GM21786 (cell line): ENCODE measurements around the gene STAT3.
"Not testable (repeated sequence)": the region's sequence is repeated elsewhere in the genome, so short reads cannot be mapped to it uniquely, and the experiment has no call there.

Experiments
- ATAC-seq: cut with Tn5 transposase; IDR thresholded peaks from one replicate; pipeline ENCODE4 v1.9.1; 2021; ENCODE audit not compliant: unreplicated experiment

STAT3 gene

DNA sequence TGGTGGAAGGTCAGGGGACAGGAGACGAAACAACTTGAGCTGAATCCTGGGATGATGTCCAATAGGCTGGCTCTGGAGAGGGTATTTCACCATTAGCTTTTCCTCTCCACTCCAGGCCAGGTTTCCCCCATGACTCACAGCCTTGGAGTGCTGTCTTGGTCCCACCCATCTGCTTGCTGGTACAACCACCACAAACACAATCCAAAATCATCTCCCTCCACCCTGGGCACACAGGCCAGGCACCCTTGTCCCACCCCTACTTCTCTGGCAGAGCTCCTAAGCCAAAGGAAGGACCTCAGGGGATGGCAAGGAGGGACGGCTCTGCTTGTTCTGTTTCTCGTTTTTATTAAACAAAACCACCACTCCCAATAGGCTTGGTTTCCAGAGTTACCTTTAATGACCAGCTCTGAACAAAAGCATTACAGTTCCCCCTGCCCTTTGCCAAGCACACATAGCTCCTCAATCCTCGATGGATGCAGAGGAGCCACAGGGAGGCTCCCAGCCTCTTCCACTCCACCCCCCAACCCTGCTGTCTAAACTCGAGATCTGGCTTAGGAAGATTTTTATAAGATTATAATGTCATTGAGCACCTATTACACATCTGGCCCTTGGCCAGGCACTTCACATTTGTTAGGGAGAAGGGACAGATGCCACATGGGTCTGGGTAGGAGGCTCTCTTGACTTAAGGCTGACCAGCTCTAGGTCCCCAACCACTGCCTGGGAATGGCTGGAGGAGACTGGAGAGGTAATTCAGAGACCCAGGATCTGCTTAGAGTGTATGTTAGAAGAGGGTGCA lies 21.5 kb upstream of the STAT3 start:
- ATAC-seq: no peak

DNA sequence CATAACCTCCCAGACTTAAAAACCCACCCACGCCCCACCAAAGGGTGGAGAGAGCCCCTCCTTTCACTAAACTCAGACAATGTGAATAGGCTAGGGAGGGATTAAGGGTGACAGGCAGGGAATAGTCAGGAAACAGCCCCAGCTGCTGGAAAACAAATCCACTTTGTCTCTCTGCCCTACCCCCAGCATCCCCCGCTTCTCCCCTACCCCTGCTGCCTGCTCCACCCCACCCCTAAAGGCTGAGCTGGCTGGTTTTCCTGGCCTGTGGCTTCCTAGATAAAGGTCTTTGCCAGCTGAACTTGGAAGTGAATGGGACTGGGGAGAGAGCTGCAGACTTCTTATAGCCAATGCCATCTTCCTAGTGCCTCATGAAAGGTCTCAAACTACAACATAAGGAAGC lies 19.8 kb upstream of the STAT3 start:
- ATAC-seq: no peak

DNA sequence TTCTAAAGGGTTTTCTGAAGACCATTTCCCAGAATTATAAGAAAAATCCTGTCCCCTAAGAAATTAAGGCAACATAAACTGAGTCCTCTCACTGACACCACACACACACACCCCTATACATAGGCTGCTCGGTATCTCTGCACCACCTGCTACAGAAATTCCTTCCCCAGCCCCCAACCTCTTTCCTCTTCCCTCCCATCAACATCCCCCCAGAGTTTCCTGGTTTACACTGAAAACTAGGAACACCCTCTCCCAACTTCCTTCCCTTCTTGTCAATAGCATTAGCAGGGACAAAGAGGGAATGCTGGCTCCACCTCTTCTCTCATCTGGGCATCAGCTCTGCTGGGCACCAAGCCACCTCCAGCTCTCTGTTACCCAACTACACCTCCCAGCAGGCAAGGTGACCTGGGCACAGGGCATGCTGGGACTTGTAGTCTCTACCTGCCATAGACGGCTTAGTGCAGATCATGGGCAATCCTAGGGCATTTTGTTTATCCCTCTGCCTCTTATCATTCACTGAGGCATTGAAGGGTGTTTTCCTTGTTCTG lies 19.1 kb upstream of the STAT3 start:
- ATAC-seq: no peak

DNA sequence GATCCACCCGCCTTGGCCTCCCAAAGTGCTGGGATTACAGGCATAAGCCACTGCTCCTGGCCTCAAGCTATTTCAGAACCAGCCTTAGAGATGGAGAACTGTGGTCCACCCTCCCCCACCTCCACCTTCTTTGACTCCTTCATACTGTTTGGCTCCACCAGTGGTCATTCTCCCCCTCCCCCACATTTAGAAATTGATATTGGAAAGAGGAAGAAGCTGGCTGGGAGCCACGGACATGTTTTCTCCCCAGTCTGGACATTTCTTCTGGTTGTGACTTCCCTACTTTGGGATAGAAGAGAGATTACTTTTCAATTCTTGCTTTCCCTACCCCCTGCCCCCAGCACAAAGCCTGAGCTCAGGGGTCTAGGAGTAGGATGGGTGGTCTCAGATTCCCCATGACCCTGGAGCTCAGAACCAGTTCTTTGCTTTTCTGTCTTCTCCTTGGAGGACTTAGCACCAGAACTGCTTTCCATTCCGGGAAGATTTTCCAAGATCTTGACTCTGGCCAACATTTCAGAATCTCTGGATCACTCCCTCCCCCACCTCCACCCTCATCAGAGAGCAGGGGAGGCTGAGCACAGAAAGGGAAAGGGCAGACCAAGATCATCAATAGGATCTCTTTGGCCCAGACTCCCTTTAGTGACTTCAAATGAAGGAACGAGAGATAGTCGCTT lies 18.5 kb upstream of the STAT3 start:
- ATAC-seq: no peak

DNA sequence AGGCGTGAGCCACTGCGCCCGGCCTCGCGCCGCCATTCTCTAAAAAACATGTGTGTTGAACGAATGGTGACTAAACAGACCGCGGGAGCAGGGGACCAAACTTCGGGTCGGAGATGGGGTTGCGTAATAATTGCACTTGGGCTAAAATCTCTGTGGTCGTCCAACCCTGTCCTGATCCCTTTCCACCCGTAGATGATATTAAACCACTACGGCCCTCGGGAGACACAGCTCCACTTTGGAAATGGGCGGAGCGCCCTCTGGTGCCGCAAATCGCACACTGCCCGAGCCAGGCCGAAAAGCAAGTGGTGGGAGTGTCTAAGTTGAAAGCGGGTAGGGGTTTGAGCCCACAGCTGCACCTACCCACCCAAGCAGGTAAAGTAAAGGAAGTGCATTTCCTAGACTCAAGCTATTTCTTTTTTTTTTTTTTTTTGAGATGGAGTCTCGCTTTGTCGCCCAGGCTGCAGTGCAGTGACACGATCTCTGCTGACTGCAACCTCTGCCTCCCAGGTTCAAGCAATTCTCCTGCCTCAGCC lies 17.8 kb upstream of the STAT3 start:
- ATAC-seq: no peak

DNA sequence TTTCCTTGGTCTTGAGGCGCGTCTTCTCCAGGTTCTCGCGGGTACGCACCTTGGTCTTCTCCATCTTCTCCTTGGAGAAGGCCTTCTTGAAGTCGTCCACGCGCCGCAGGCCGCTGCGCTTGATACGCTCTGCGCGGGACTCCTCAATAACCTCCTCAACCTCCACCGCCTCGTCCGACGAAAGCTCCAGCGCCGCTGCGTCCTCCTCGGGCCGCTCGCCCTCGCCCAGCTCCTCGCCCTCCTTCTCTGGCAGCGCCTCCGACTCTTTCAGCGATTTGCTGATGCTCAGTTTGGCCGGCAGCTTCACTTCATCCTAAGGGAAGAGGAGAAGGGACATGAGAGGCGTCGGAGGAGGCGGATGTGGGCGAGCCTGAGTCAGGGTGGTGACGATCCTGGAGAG lies 16.8 kb upstream of the STAT3 start:
- ATAC-seq: no peak

DNA sequence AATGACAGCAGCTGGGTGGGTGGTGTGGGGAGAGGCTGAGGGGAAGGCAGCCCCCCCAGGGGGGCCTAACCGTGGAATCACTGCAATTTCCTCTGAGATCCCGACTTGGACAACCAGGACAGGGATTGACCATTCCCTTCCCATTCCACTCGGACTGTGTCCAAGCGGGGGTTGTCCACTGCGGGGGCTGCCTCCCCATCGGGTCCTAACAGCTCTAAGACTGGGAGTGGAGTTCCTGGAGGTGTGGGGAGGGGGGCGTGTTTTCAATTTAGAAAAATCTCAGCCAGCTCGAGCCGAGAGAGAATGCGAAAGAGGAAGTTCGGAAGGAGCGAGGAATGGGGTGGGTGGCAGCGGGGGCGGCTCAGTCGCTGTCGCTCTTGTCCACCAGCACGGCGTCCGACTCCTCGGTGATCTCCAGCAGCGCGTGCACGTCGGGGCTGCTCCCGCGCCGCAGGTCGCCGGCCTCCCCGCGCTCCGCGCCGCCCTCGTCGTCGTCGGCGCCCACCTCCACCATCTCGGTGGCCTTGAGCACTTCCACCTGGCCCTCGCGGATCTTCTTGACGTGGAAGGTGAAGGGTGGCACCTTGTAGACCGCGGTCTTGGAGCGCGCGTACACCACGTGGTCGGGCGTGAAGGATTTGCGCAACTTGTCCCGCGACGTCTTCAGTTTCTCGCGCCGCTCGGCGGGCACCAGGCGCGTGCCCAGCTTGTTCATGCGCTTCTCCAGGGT lies 16.2 kb upstream of the STAT3 start:
- ATAC-seq: no peak

DNA sequence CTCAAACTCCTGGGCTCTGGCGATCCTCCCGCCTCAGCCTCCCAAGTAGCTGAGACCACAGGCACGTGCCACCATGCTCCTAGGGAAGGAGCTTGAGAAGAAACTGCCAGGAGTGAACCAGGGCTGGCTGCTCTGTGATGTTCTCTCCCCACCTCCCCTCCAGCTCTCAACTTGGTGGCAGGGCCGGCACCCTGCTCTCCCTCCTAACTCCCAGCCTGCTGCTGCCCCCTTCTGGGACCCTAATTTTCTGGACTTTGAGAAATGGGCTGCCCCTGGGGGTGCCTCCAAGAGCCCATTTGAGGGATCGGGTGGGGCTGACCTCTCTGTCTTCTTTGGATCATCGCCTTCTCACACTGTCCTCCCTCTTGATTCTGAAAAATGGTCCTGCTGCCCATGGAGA lies 14.9 kb upstream of the STAT3 start:
- no peak for ATAC-seq

DNA sequence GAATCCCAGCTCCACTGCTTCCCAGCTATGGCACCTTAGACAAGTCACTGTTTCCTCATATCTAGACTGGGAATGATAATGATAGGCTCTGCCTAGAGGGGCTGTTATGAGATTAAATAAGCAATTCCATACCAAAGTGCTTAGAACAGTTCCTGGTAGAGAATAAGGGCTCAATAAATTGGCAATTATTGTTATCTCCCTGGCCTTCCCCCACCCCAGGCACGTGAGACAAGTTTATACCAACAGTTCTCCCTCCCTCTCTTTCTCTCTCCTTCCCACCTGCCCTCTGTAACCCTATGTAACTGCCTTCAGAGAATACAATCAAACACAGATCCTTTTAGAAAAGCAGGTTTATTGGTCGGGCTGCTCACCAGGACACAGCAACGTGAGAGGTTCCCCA lies 13.9 kb upstream of the STAT3 start:
- ATAC-seq: no peak

DNA sequence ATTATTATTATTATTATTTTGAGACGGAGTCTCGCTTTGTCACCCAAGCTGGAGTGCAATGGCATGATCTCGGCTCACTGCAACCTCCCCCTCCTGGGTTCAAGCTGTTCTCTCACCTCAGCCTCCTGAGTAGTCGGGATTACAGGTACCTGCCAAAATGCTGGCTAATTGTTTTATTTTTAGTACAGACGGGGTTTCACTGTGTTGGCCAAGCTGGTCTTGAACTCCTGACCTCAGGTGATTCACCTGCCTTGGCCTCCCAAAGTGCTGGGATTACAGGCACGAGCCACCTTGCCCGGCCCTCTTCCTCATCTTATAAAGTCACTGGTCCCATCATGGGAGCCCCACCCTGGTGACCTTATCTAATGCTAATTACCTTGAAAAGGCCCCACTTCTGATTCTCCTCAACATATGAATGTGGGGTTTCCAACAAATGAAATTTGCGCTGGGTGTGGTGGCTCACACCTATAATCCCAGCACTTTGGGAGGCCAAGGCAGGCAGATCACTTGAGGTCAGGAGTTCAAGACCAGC lies 12.7 kb upstream of the STAT3 start:
- not testable (repeated sequence) for ATAC-seq

DNA sequence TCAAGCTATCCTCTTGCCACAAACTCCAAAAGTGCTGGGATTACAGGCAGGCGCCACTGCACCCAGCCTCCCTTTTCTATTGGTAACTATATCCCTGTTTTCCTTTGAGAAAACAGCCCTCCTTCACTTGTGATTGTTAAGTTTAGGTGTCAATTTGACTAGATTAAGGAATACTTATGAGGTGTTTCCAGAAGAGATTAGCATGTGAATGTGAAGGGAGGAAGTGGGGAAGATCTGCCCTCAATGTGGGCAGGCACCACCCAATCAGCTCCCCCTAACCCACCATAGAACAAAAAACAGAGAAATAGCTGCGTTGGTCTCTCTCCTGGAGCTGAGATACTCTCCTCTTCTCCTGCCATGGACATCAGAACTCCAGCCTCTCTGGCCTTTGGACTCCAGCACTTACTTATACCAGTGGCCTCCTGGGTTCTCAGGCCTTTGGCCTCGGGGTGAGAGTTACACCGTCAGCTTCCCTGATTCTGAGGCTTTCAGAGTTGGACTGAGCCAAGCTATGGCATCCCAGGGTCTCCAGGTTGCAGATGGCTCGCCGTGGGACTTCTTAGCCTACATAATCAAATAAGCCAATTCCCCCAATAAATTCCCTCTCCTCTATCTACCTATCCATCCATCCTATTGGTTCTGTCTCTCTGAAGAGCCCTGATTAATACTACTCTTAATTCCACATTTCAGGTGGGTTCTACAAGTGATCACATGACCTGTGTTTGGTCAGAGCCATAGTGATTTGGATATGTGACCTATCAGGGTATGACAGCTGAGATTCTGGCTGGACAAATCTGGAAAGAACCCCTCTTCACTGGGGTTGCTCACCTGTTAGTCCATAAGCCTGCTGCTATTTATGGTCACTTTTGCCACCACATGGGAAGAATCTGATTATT lies 12.0 kb upstream of the STAT3 start:
- no peak for ATAC-seq

DNA sequence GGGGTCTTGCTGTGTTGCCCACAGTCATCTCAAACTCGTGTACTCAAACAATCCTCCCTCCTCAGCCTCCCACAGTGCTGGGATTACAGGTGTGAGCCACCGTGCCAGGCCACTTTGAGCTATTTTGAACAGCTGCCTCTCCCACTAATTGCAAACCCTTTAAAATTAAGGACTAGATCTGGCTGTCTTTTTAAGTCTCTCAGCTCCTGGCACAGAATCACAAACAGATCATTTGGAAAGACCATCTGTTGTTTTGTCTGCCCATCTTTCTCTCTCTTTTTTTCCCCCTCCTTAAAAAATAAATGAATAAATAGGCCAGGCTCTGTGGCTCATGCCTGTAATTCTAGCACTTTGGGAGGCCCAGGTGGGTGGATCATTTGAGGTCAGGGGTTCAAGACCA lies 10.9 kb upstream of the STAT3 start:
- no peak for ATAC-seq

DNA sequence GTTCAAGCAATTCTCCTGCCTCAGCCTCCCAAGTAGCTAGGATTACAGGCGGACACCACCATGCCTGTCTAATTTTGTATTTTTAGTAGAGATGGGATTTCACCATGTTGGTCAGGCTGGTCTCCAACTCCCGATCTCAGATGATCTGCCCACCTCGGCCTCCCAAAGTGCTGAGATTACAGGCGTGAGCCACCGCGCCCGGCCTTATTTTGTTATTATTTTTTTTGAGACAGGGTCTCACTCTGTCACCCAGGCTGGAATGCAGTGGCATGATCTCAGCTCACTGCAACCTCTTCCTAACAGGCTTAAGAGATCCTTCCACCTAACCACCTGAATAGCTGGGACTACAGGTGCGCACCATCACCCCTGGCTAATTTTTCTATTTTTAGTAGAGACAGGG lies 7.4 kb upstream of the STAT3 start:
- not testable (repeated sequence) for ATAC-seq

DNA sequence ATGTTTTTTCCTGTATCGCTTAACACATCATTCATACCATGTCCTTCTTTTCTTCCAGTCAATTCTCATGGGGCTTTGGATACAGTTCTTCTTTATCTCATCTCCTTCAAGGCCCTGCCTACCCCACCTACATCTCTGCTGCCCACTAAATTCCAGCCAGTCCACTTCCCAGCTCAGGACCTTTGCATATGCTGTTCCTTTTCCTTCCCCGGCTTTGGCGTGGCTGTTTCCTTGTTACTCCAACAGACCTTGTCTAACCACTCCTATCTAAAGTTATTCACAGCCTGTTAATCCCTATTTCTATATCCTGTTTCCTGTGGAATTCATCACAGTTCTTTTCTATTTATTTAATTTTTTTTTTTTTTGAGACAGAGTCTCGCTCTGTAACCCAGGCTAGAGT lies 6.6 kb upstream of the STAT3 start:
- ATAC-seq: no peak

DNA sequence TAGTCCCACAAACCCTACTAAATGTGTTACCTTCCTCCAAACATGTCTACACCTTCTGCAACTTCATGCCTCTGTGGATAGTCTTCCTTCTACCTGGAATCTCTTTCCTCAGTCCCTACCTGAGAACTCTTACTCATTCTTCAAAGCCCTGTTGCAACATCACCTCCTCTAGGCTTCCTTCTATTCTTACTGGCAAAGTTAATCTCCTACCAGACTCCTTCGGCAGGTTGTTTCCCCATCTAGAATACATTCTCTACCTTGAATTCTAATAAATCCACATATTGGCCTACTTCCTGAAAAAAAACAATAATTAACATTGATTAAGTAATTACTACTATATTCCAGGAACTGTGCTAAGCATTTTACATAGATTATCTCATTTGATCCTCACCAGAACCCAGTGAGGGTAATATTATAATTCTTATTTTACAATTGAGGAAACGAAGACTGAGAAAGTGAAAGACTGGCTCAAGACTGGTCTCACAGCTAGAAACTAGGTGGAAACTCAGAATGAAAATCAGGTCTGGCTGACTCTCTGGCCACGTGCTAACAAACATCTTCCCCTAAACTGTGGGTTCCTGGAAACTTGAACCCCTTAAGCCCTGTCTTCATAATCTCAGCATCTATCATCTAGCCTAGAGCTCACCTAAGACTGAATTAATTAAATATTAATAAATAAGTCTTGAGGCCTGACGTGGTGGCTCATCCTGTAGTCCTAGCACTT lies 4.6 kb upstream of the STAT3 start:
- no peak for ATAC-seq

DNA sequence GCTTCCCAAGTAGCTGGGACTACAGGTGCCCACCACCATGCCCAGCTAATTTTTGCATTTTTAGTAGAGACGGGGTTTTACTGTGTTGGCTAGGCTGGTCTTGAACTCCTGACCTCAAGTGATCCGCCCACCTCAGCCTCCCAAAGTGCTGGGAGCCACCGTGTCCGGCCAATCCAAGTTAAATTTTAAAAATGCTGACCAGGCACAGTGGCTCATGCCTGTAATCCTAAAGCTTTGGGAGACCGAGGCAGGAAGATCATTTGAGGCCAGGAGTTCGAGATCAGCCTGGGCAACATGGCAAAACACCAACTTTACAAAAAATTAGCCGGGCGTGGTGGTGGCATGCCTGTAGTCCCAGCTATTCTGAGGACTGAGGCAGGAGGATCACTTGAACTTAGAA lies 3.2 kb upstream of the STAT3 start:
- ATAC-seq: not testable (repeated sequence)

DNA sequence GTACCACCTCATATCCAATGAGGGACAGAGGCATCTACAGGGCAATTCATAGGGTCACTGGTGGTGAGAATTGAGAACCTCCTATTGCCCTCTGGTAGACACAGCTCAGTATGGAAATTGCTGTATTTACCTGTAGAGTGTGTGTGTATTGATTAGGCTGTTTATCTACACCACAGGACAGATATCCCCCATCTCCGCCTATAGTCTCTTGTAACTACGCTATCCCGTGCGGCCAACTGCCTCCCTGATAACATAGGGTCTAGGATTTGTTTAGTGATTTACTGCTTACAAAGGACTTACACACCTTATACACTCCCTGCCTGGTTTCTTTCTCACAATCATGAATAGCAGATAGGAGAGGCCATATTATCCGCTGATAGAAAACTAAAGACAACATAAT lies 1.7 kb upstream of the STAT3 start:
- ATAC-seq: no peak

DNA sequence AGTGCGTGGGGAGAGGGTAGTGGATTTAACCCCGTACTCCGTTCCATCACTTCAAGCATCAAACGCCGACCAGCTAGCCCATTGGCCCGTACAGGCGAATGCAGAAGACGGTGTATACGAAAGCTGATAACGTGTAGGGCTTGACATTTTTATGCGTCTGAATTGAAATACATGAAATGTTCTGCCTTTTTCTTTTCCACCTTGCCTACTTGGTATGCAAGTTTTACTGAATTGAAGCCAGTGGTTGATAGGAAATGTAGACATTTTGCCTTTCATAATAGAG lies 834 bp upstream of the STAT3 start:
- peak; percentile 3 for ATAC-seq

DNA sequence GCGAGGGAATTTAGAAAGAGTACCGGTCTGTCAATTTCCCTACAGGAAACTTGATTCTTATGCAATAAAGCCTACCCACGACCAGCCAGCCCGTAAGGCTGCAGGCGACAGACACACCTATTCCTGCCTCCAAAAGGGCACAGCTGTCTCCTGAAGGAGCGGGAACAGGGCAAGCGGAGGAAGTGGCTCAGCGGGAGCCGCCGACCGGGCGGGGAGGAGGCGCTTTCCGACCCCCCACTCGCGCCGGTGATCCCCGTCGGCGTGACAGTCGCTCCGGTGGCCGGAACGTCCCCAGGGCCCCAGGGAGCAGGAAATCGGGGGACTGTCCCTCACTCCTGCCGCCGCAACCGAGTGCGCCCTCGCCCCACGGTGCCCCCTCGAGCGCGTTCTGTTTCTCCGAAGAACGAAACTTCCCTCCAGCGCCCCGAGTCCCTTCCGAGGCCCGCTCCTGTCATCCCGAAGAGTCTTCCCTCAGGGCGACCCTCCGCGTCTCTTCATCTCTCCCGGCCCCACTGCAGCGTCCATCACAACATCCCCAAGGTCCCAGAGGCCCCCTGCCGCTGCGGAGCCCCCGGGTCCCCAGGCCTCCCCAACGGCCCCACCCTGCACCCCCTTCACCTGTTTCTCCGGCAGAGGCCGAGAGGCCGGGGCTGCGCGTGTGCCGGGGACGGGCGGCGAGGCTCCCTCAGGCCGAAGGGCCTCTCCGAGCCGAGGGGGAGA lies 421 bp downstream of the STAT3 start:
- ATAC-seq: peak; percentile 8
